HEK293 (cell line): Measurements from ENCODE around the gene CYP4F22.

Source experiments
- CTCF ChIP-seq: fragments of 450-650 bp; formaldehyde crosslinking; IDR thresholded peaks from 2 replicates; pipeline ENCODE4 v1.5.1; 2016; ENCODE audit warnings: missing biosample characterization, missing genetic modification characterization
- SALL2 ChIP-seq: fragments of 450-650 bp; formaldehyde crosslinking; IDR thresholded peaks from 2 replicates; pipeline ENCODE4 v1.5.0; 2017; ENCODE audit warnings: missing biosample characterization, mild to moderate bottlenecking, missing genetic modification characterization, borderline replicate concordance
- ZNF416 ChIP-seq: fragments of 450-650 bp; formaldehyde crosslinking; IDR thresholded peaks from 2 replicates; pipeline ENCODE4 v1.5.1; 2016; ENCODE audit warnings: missing biosample characterization, missing genetic modification characterization

GRCh38 chr19:15557223-15557622, 48.9 kb downstream of the CYP4F22 start:
- no peak for TF ChIP-seq SALL2
- no peak for TF ChIP-seq ZNF416
- no peak for TF ChIP-seq CTCF
